ENCODE data around the gene CAPS.

Gene CAPS

DNA sequence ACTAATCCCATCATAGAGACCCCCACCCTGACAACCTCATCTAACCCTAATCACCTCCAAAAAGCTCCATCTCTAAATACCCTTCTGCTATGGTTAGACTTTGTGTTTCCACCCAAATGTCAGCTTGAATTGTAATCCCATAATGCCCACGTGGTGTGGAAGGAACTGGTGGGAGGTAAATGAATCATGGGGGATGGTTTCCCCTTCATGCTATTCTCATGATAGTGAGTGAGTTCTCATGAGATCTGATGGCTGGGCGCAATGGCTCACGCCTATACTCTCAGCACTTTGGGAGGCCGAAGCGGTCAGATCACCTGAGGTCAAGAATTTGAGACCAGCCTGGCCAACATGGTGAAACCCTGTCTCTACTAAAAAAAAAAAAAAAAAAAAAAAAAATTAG, 6.8 kb upstream of the CAPS start:
- TF ChIP-seq, protein P1, sequence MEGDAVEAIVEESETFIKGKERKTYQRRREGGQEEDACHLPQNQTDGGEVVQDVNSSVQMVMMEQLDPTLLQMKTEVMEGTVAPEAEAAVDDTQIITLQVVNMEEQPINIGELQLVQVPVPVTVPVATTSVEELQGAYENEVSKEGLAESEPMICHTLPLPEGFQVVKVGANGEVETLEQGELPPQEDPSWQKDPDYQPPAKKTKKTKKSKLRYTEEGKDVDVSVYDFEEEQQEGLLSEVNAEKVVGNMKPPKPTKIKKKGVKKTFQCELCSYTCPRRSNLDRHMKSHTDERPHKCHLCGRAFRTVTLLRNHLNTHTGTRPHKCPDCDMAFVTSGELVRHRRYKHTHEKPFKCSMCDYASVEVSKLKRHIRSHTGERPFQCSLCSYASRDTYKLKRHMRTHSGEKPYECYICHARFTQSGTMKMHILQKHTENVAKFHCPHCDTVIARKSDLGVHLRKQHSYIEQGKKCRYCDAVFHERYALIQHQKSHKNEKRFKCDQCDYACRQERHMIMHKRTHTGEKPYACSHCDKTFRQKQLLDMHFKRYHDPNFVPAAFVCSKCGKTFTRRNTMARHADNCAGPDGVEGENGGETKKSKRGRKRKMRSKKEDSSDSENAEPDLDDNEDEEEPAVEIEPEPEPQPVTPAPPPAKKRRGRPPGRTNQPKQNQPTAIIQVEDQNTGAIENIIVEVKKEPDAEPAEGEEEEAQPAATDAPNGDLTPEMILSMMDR (IDR thresholded peaks at IDR 0.05) = no peak
- TF ChIP-seq ZFX (IDR thresholded peaks at IDR 0.05; ENCODE audit: borderline replicate concordance) = no peak
- H3K27ac ChIP-seq = no peak overlapping the region

DNA sequence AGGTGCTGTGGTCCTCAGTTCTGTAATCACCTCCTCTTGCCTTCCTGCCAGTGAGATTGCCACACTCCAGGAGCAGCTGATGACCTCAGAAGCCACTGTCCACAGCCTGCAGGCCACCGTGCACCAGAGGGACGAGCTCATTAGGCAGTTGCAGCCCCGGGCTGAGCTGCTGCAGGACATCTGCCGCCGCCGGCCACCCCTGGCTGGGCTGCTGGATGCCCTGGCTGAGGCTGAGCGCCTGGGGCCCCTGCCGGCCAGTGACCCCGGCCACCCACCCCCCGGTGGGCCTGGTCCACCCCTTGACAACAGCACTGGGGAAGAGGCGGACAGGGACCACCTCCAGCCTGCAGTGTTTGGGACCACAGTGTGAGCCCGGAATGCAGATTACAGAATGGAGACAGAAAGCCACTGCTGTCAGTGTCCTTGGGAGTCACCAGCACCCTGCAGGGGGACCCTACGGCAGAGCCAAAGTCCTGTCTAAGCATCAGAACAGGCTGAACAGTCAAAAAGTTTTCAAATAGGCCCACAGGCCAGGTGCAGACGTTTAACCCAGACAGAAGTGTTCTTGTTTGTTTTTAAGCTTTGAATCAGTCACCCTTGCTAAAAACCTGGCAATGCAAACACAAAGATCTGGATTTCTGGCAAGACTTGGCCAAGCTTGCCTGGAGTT, 5.1 kb upstream of the CAPS start:
- 0 out of 2 replicates have a peak overlapping the region, but pooled peaks have one; percentile 17 for H3K27ac ChIP-seq
- TF ChIP-seq, protein P1 (IDR thresholded peaks at IDR 0.05) = no peak
- no peak for TF ChIP-seq ZFX (IDR thresholded peaks at IDR 0.05; ENCODE audit: borderline replicate concordance)

DNA sequence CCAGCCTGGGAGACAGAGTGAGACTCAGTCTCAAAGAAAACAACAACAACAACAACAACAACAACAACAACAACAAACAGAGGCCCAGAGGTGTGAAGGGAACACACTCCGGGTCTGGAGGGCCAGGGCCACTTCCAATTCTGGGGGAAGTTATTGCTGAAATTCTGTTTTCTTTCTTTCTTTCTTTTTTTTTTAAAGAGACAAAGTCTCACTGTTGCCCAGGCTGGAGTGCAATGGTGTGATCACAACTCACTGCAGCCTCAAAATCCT, 3.5 kb upstream of the CAPS start:
- H3K27ac ChIP-seq = no peak overlapping the region
- TF ChIP-seq, protein P1 (IDR thresholded peaks at IDR 0.05) = no peak
- no peak for TF ChIP-seq ZFX (IDR thresholded peaks at IDR 0.05; ENCODE audit: borderline replicate concordance)

DNA sequence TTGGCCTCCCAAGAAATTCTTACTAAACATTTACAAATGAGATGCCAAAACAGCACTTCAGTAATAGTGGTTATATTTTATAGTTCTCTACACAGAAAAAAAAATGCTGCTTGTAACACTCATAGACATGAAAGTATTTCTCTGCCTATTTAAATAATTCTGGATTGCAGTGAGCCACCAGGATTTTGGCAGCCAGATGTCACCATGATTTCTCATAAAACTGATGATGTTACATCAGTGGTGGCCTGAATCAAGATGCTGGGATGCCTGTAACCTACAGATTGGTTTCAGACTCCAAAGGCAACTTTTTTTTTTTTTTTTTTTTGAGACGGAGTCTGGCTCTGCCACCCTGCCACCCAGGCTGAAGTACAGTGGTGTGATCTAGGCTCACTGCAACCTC, 2.7 kb upstream of the CAPS start:
- no peak overlapping the region for H3K27ac ChIP-seq
- TF ChIP-seq, protein P1 (IDR thresholded peaks at IDR 0.05) = no peak
- TF ChIP-seq ZFX (IDR thresholded peaks at IDR 0.05; ENCODE audit: borderline replicate concordance) = no peak

DNA sequence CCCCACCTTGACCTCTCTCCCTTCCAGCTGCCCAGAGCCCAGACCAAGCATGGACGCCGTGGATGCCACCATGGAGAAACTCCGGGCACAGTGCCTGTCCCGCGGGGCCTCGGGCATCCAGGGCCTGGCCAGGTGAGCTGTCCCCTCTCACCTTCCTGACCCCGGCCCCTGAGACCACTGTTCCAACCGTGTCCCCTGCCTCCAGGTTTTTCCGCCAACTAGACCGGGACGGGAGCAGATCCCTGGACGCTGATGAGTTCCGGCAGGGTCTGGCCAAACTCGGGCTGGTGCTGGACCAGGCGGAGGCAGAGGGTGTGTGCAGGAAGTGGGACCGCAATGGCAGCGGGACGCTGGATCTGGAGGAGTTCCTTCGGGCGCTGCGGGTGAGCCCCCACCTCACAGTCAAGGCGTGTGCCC, 312 bp downstream of the CAPS start:
- no peak overlapping the region for H3K27ac ChIP-seq
- no peak for TF ChIP-seq ZFX (IDR thresholded peaks at IDR 0.05; ENCODE audit: borderline replicate concordance)
- TF ChIP-seq, protein P1 (IDR thresholded peaks at IDR 0.05) = no peak

DNA sequence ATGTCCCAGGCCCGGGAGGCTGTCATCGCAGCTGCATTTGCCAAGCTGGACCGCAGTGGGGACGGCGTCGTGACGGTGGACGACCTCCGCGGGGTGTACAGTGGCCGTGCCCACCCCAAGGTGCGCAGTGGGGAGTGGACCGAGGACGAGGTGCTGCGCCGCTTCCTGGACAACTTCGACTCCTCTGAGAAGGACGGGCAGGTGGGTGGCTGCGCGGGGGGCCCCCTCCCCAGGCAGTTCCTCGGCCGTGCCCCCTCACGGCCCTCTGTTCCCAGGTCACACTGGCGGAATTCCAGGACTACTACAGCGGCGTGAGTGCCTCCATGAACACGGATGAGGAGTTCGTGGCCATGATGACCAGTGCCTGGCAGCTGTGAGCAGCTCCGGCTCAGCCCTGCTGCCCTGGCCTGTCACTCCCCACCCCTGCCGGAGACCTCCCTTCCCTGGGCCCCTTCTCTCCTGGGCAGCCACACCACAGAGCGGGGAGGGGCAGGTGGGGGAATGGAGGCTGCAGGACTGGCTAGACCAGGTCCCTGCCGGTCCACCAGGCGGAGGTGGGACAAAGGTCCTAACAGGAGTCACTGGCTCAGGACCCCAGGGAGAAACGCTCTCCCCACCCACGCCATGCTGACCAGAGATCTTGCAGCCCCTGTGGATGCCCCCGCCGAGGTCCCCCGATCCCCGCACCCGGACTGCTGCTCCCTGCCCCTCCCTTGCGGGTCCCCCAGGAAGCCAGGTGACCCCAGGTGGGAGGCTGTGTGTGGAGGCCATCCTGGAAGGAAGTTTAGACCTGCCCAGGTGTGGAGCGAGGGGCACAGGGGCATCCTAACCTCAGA, 1.1 kb downstream of the CAPS start:
- TF ChIP-seq, protein P1 (IDR thresholded peaks at IDR 0.05) = no peak
- TF ChIP-seq ZFX (IDR thresholded peaks at IDR 0.05; ENCODE audit: borderline replicate concordance) = no peak
- H3K27ac ChIP-seq = no peak overlapping the region

DNA sequence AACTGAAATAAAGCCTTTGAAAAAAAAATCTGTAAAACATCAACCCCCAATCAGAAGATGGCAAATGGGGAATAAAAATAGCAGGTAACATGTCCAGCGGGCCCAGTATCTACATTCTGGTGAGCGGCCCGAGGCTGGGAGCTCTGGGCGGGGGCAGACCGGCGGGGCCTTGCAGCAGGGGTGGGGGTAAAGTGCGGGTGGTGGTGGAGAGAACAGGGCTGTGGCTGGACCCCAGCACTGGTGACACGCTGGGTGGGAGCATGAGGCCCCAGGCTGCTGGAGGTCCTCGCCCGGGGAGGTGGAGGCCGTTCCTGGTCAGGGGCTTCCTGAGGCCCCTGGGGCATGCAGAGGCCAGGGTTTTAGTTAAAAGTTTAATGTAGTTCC, 1.7 kb downstream of the CAPS start:
- H3K27ac ChIP-seq = no peak overlapping the region
- TF ChIP-seq, protein P1 (IDR thresholded peaks at IDR 0.05) = no peak
- TF ChIP-seq ZFX (IDR thresholded peaks at IDR 0.05; ENCODE audit: borderline replicate concordance) = no peak
